ENCODE results near the gene DONSON. TPM values are rescaled to one million over a fixed set of nuclear protein-coding genes. Genes with fewer than 3 reads are reported as not detected.
A peak's percentile ranks its signal among the peaks of the same experiment; 100 is the strongest.

DONSON gene
- polyA plus RNA-seq, 3 donors, result 0.94 to 8.6 (median 1.5) TPM

GRCh38 chr21:33552999-33553598, 35.4 kb downstream of the DONSON start:
- H2AFZ ChIP-seq (ENCODE audit: insufficient read depth, low read depth, low read length, poor library complexity, severe bottlenecking), result no peak overlapping the region
- WGBS (ENCODE audit: insufficient coverage), result 99% methylated on average over 11 of the region's 12 CpGs
- DNase-seq, result no peak
- H3K79me2 ChIP-seq (ENCODE audit: insufficient read depth, low read length), result peaks cover 100% of the 10 kb centered on the region
- H3K36me3 ChIP-seq (replicated peaks in 1 of 2; ENCODE audit: control insufficient read depth in 1 of 2, insufficient read depth in 2 of 2, low read length in 2 of 2), result peaks cover 89 to 99% of the 10 kb centered on the region in 2 donors
- peaks cover 81 to 97% of the 10 kb centered on the region in 2 donors for H3K36me3 Mint-ChIP-seq
- H3K27ac Mint-ChIP-seq, result peak overlapping the region in 4 of 7 donors; percentile 41 to 50 (median 46)
- H3K4me2 ChIP-seq (replicated peaks; ENCODE audit: extremely low read depth, low read length, poor library complexity, severe bottlenecking), result no peak overlapping the region
- H3K9me3 ChIP-seq (replicated peaks in 1 of 2; ENCODE audit: control insufficient read depth in 1 of 2, insufficient read depth in 1 of 2, low read length in 2 of 2), result no peaks in the 10 kb centered on the region
- H3K4me3 ChIP-seq (replicated peaks in 1 of 3; ENCODE audit: low read depth in 2 of 3, low read length in 3 of 3), result no peak overlapping the region
- no peak overlapping the region for H3K4me3 Mint-ChIP-seq
- no peak for TF ChIP-seq CTCF (IDR thresholded peaks at IDR 0.05)
- H3K27me3 Mint-ChIP-seq (ENCODE audit: low read depth in 3 of 3), result no peaks in the 10 kb centered on the region
- intact Hi-C loops (cut with micrococcal nuclease), result no loop called here
- H3K27me3 ChIP-seq (ENCODE audit: control insufficient read depth in 2 of 2, insufficient read depth in 2 of 2, low read length in 2 of 2), result no peaks in the 10 kb centered on the region
- H3K4me1 ChIP-seq (ENCODE audit: control insufficient read depth in 1 of 2, insufficient read depth in 2 of 2, low read length in 2 of 2), result no peaks in the 10 kb centered on the region
- no peak overlapping the region for H3K27ac ChIP-seq (ENCODE audit: low read depth in 1 of 2, low read length in 2 of 2)
- peaks cover 99% of the 10 kb centered on the region for H4K20me1 ChIP-seq (ENCODE audit: insufficient read depth, low read length)
- H3K4me1 Mint-ChIP-seq, result peaks cover 7% of the 10 kb centered on the region
- H3K9ac ChIP-seq (ENCODE audit: insufficient read depth, low read length, poor library complexity, severe bottlenecking), result no peak overlapping the region
- H3K9me3 Mint-ChIP-seq, result peaks cover 0 to 6% (median 0%) of the 10 kb centered on the region in 7 donors

GRCh38 chr21:33552093-33552998, 36.1 kb downstream of the DONSON start:
- no peak overlapping the region for H3K9ac ChIP-seq (ENCODE audit: insufficient read depth, low read length, poor library complexity, severe bottlenecking)
- Mint-ChIP-seq H3K27me3 (ENCODE audit: low read depth in 3 of 3) (no peaks in the 10 kb centered on the region), H3K4me3 (no peak overlapping the region), H3K36me3 (peaks cover 77 to 97% of the 10 kb centered on the region in 2 donors), H3K4me1 (peaks cover 7% of the 10 kb centered on the region), H3K9me3 (peaks cover 0 to 6% (median 0%) of the 10 kb centered on the region in 7 donors), H3K27ac (peak overlapping the region in 6 of 7 donors; percentile 8 to 75 (median 44))
- TF ChIP-seq CTCF (IDR thresholded peaks at IDR 0.05), result no peak
- H3K9me3 ChIP-seq (replicated peaks in 1 of 2; ENCODE audit: control insufficient read depth in 1 of 2, insufficient read depth in 1 of 2, low read length in 2 of 2), result no peaks in the 10 kb centered on the region
- H3K79me2 ChIP-seq (ENCODE audit: insufficient read depth, low read length), result peaks cover 100% of the 10 kb centered on the region
- peaks cover 99% of the 10 kb centered on the region for H4K20me1 ChIP-seq (ENCODE audit: insufficient read depth, low read length)
- peak overlapping the region in 1 of 2 donors; percentile 15 for H3K27ac ChIP-seq (ENCODE audit: low read depth in 1 of 2, low read length in 2 of 2)
- intact Hi-C loops (cut with micrococcal nuclease), result no loop called here
- H3K4me3 ChIP-seq (replicated peaks in 1 of 3; ENCODE audit: low read depth in 2 of 3, low read length in 3 of 3), result no peak overlapping the region
- no peak overlapping the region for H2AFZ ChIP-seq (ENCODE audit: insufficient read depth, low read depth, low read length, poor library complexity, severe bottlenecking)
- H3K36me3 ChIP-seq (replicated peaks in 1 of 2; ENCODE audit: control insufficient read depth in 1 of 2, insufficient read depth in 2 of 2, low read length in 2 of 2), result peaks cover 87 to 99% of the 10 kb centered on the region in 2 donors
- H3K4me2 ChIP-seq (replicated peaks; ENCODE audit: extremely low read depth, low read length, poor library complexity, severe bottlenecking), result no peak overlapping the region
- H3K27me3 ChIP-seq (ENCODE audit: control insufficient read depth in 2 of 2, insufficient read depth in 2 of 2, low read length in 2 of 2), result no peaks in the 10 kb centered on the region
- peak in 1 of 3 donors; percentile 8 for DNase-seq
- H3K4me1 ChIP-seq (ENCODE audit: control insufficient read depth in 1 of 2, insufficient read depth in 2 of 2, low read length in 2 of 2), result no peaks in the 10 kb centered on the region
- 98% methylated on average over 24 of the region's 24 CpGs for WGBS (ENCODE audit: insufficient coverage)

Measured in CD14-positive monocyte (primary cell).